ENCODE measurements around the gene MKNK1. TPM values are rescaled to one million over a fixed set of nuclear protein-coding genes. Genes with fewer than 3 reads are reported as not detected.
A peak's percentile ranks its signal among the peaks of the same experiment; 100 is the strongest.

The MKNK1 gene
- total RNA-seq, 1 experiment from 2014 or later = 12.9 TPM

DNA sequence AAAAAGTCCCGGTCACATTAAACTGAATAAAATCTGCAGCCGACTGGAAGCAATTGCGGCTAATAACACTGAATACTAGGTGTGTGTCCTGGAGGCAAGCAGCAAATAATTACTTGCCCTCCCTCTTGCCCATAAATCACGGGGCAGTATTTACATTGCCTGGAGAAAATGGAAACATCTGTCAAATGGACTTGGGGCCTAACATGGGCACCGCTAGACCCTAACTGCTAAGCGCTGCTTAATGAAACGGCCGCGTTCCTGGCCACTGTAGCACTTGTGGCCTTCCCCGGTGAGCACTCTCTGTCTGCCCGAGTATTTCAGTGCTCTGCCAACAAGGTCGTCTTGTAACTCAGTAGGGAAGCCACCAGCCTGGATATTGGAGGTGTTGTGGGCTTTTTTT lies 28.8 kb downstream of the MKNK1 start:
- Mint-ChIP-seq H3K9me3 (no peaks in the 10 kb centered on the region), H3K27me3 (ENCODE audit: low read depth) (no peaks in the 10 kb centered on the region), H3K27ac (peak overlapping the region in 2 of 3 experiments; percentile 34 to 70; a peak in 4 of 7 replicates), H3K36me3 (ENCODE audit: insufficient read depth in 1 of 3, low read depth in 3 of 3) (peaks cover 0 to 3% (median 0%) of the 10 kb centered on the region in 3 experiments; a peak in 2 of 7 replicates), H3K4me3 (peak overlapping the region in 1 of 2 experiments; percentile 27; a peak in 1 of 5 replicates), H3K4me1 (peaks cover 24 to 34% of the 10 kb centered on the region in 2 experiments)
- H2BK20ac ChIP-seq (ENCODE audit: low read depth, low read length, poor library complexity, severe bottlenecking) = no peak overlapping the region
- TF ChIP-seq, protein P1, sequence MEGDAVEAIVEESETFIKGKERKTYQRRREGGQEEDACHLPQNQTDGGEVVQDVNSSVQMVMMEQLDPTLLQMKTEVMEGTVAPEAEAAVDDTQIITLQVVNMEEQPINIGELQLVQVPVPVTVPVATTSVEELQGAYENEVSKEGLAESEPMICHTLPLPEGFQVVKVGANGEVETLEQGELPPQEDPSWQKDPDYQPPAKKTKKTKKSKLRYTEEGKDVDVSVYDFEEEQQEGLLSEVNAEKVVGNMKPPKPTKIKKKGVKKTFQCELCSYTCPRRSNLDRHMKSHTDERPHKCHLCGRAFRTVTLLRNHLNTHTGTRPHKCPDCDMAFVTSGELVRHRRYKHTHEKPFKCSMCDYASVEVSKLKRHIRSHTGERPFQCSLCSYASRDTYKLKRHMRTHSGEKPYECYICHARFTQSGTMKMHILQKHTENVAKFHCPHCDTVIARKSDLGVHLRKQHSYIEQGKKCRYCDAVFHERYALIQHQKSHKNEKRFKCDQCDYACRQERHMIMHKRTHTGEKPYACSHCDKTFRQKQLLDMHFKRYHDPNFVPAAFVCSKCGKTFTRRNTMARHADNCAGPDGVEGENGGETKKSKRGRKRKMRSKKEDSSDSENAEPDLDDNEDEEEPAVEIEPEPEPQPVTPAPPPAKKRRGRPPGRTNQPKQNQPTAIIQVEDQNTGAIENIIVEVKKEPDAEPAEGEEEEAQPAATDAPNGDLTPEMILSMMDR (conservative IDR thresholded peaks at IDR 0.05) = no peak
- no peak overlapping the region for H3T11ph ChIP-seq (ENCODE audit: low read length)
- DNase-seq = no peak
- no peak overlapping the region for H2AFZ ChIP-seq (ENCODE audit: low read length)
- no peak overlapping the region for H3K18ac ChIP-seq (ENCODE audit: insufficient read length, low read depth, low read length)
- no peak overlapping the region for H3K27ac ChIP-seq (ENCODE audit: insufficient read length, low read depth, low read length)
- no peak overlapping the region for H3K4me2 ChIP-seq (ENCODE audit: insufficient read depth, insufficient read length, low read length)
- H4K8ac ChIP-seq (replicated peaks; ENCODE audit: insufficient read length, low read depth, low read length) = no peak overlapping the region
- no peak overlapping the region for H3K56ac ChIP-seq (ENCODE audit: insufficient read length, low read depth, low read length)
- H3K23me2 ChIP-seq (ENCODE audit: insufficient read length, low read depth, low read length, poor library complexity, severe bottlenecking) = peaks cover 2% of the 10 kb centered on the region
- H4K5ac ChIP-seq (ENCODE audit: insufficient read length, low read depth, low read length) = no peak overlapping the region
- no peaks in the 10 kb centered on the region for H4K20me1 ChIP-seq (ENCODE audit: control insufficient read depth, insufficient read depth, insufficient read length)
- H3K9ac ChIP-seq (ENCODE audit: extremely low read depth, insufficient read length, low read length) = no peak overlapping the region
- no peaks in the 10 kb centered on the region for H3K27me3 ChIP-seq (ENCODE audit: insufficient read depth, low read length)
- H4K91ac ChIP-seq (ENCODE audit: insufficient read length, low read depth, low read length) = no peak overlapping the region
- H3K4ac ChIP-seq (ENCODE audit: low read depth, low read length) = no peak overlapping the region
- H3K79me2 ChIP-seq (ENCODE audit: insufficient read depth, low read length) = no peaks in the 10 kb centered on the region
- no peak overlapping the region for H2BK120ac ChIP-seq (ENCODE audit: low read depth, low read length, poor library complexity, severe bottlenecking)
- H2BK12ac ChIP-seq (ENCODE audit: insufficient read length, low read depth, low read length) = no peak overlapping the region
- H2BK15ac ChIP-seq (ENCODE audit: low read depth, low read length) = no peak overlapping the region
- H2BK5ac ChIP-seq (ENCODE audit: insufficient read length, low read length) = no peak overlapping the region
- H3K9me3 ChIP-seq (ENCODE audit: control insufficient read depth, low read depth, low read length) = no peaks in the 10 kb centered on the region
- no peak overlapping the region for H2AK5ac ChIP-seq (ENCODE audit: insufficient read length, low read length)
- H3K14ac ChIP-seq (ENCODE audit: insufficient read depth, low read length) = no peak overlapping the region; the same call in 1 of the 2 replicates
- WGBS (ENCODE audit: extremely low coverage, insufficient read length, low lambda C conversion rate) = no CpG with 5 or more reads among the region's 12 CpGs
- no peaks in the 10 kb centered on the region; the same call in 1 of the 2 replicates for H3K4me1 ChIP-seq (ENCODE audit: insufficient read depth, low read length)
- no peaks in the 10 kb centered on the region for H3K79me1 ChIP-seq (ENCODE audit: insufficient read depth, low read depth, low read length, poor library complexity, severe bottlenecking)
- no peak overlapping the region for H3K23ac ChIP-seq (ENCODE audit: insufficient read length, low read depth, low read length)

All from H9 (cell line).